ENCODE data around the gene GAS7.

The GAS7 gene

GRCh38 chr17:10082795-10083194, 115.6 kb downstream of the GAS7 start:
- DNase-seq, result no peak
- Mint-ChIP-seq H3K4me3 (no peak overlapping the region), H3K4me1 (ENCODE audit: low read depth) (peaks cover 15% of the 10 kb centered on the region), H3K36me3 (ENCODE audit: low read depth) (no peaks in the 10 kb centered on the region), H3K9me3 (peaks cover 5% of the 10 kb centered on the region), H3K27ac (no peak overlapping the region), H3K27me3 (no peaks in the 10 kb centered on the region)

- DNase-seq, result no peak
- peaks cover 15% of the 10 kb centered on the region for H3K4me1 Mint-ChIP-seq (ENCODE audit: low read depth)
- no peaks in the 10 kb centered on the region for H3K27me3 Mint-ChIP-seq
- H3K9me3 Mint-ChIP-seq, result peaks cover 11% of the 10 kb centered on the region
- peak overlapping the region; percentile 50 for H3K27ac Mint-ChIP-seq
- H3K36me3 Mint-ChIP-seq (ENCODE audit: low read depth), result no peaks in the 10 kb centered on the region
- H3K4me3 Mint-ChIP-seq, result no peak overlapping the region
These were observed 116.7 kb downstream of the GAS7 start for GRCh38 chr17:10081571-10082169.

GRCh38 chr17:10077561-10078299, 120.7 kb downstream of the GAS7 start:
- Mint-ChIP-seq H3K27me3 (no peaks in the 10 kb centered on the region), H3K27ac (no peak overlapping the region), H3K4me3 (no peak overlapping the region), H3K36me3 (ENCODE audit: low read depth) (no peaks in the 10 kb centered on the region), H3K9me3 (peaks cover 12% of the 10 kb centered on the region), H3K4me1 (ENCODE audit: low read depth) (peaks cover 14% of the 10 kb centered on the region)
- no peak for DNase-seq

- H3K9me3 Mint-ChIP-seq, result peaks cover 10% of the 10 kb centered on the region
- H3K27ac Mint-ChIP-seq, result no peak overlapping the region
- H3K4me1 Mint-ChIP-seq (ENCODE audit: low read depth), result peaks cover 4% of the 10 kb centered on the region
- no peak for DNase-seq
- H3K27me3 Mint-ChIP-seq, result peaks cover 2% of the 10 kb centered on the region
- no peak overlapping the region for H3K4me3 Mint-ChIP-seq
- no peaks in the 10 kb centered on the region for H3K36me3 Mint-ChIP-seq (ENCODE audit: low read depth)
These were observed 122.5 kb downstream of the GAS7 start for GRCh38 chr17:10075919-10076318.

- H3K4me1 Mint-ChIP-seq (ENCODE audit: low read depth), result no peaks in the 10 kb centered on the region
- H3K36me3 Mint-ChIP-seq (ENCODE audit: low read depth), result no peaks in the 10 kb centered on the region
- DNase-seq, result no peak
- no peak overlapping the region for H3K4me3 Mint-ChIP-seq
- H3K27me3 Mint-ChIP-seq, result peaks cover 5% of the 10 kb centered on the region
- no peak overlapping the region for H3K27ac Mint-ChIP-seq
- H3K9me3 Mint-ChIP-seq, result peaks cover 10% of the 10 kb centered on the region
These were observed 124.5 kb downstream of the GAS7 start for GRCh38 chr17:10073941-10074340.

- H3K27me3 Mint-ChIP-seq, result peaks cover 5% of the 10 kb centered on the region
- peaks cover 9% of the 10 kb centered on the region for H3K9me3 Mint-ChIP-seq
- no peaks in the 10 kb centered on the region for H3K4me1 Mint-ChIP-seq (ENCODE audit: low read depth)
- H3K36me3 Mint-ChIP-seq (ENCODE audit: low read depth), result no peaks in the 10 kb centered on the region
- no peak overlapping the region for H3K27ac Mint-ChIP-seq
- DNase-seq, result no peak
- H3K4me3 Mint-ChIP-seq, result no peak overlapping the region
These were observed 125.6 kb downstream of the GAS7 start for GRCh38 chr17:10072556-10073425.

GRCh38 chr17:10072086-10072485, 126.3 kb downstream of the GAS7 start:
- DNase-seq, result no peak
- no peak overlapping the region for H3K4me3 Mint-ChIP-seq
- no peaks in the 10 kb centered on the region for H3K4me1 Mint-ChIP-seq (ENCODE audit: low read depth)
- peaks cover 5% of the 10 kb centered on the region for H3K27me3 Mint-ChIP-seq
- H3K9me3 Mint-ChIP-seq, result peaks cover 5% of the 10 kb centered on the region
- no peak overlapping the region for H3K27ac Mint-ChIP-seq
- H3K36me3 Mint-ChIP-seq (ENCODE audit: low read depth), result no peaks in the 10 kb centered on the region

GRCh38 chr17:10071141-10071540, 127.3 kb downstream of the GAS7 start:
- Mint-ChIP-seq H3K27me3 (peaks cover 5% of the 10 kb centered on the region), H3K4me1 (ENCODE audit: low read depth) (no peaks in the 10 kb centered on the region), H3K36me3 (ENCODE audit: low read depth) (no peaks in the 10 kb centered on the region), H3K27ac (no peak overlapping the region), H3K9me3 (no peaks in the 10 kb centered on the region), H3K4me3 (no peak overlapping the region)
- no peak for DNase-seq

- Mint-ChIP-seq H3K4me3 (no peak overlapping the region), H3K27me3 (peaks cover 5% of the 10 kb centered on the region), H3K9me3 (peaks cover 2% of the 10 kb centered on the region), H3K27ac (no peak overlapping the region), H3K36me3 (ENCODE audit: low read depth) (no peaks in the 10 kb centered on the region), H3K4me1 (ENCODE audit: low read depth) (no peaks in the 10 kb centered on the region)
- DNase-seq, result no peak
These were observed 127.7 kb downstream of the GAS7 start for GRCh38 chr17:10070690-10071089.

GRCh38 chr17:10069301-10069700, 129.1 kb downstream of the GAS7 start:
- no peaks in the 10 kb centered on the region for H3K4me1 Mint-ChIP-seq (ENCODE audit: low read depth)
- peaks cover 5% of the 10 kb centered on the region for H3K27me3 Mint-ChIP-seq
- DNase-seq, result no peak
- H3K27ac Mint-ChIP-seq, result no peak overlapping the region
- H3K9me3 Mint-ChIP-seq, result peaks cover 9% of the 10 kb centered on the region
- no peaks in the 10 kb centered on the region for H3K36me3 Mint-ChIP-seq (ENCODE audit: low read depth)
- no peak overlapping the region for H3K4me3 Mint-ChIP-seq

- H3K27ac Mint-ChIP-seq, result no peak overlapping the region
These were observed 130.8 kb downstream of the GAS7 start for GRCh38 chr17:10067446-10068143.

GRCh38 chr17:10064536-10064935, 133.9 kb downstream of the GAS7 start:
- no peak for DNase-seq
- no peaks in the 10 kb centered on the region for H3K27me3 Mint-ChIP-seq
- peaks cover 11% of the 10 kb centered on the region for H3K9me3 Mint-ChIP-seq
- H3K27ac Mint-ChIP-seq, result no peak overlapping the region
- H3K4me1 Mint-ChIP-seq (ENCODE audit: low read depth), result peaks cover 17% of the 10 kb centered on the region
- H3K36me3 Mint-ChIP-seq (ENCODE audit: low read depth), result no peaks in the 10 kb centered on the region
- H3K4me3 Mint-ChIP-seq, result no peak overlapping the region

More at GRCh38 chr17:10067446-10068143, 130.8 kb downstream of the GAS7 start:
- H3K36me3 Mint-ChIP-seq (ENCODE audit: low read depth), result no peaks in the 10 kb centered on the region
- no peak overlapping the region for H3K4me3 Mint-ChIP-seq
- DNase-seq, result no peak
- H3K27me3 Mint-ChIP-seq, result peaks cover 5% of the 10 kb centered on the region
- H3K4me1 Mint-ChIP-seq (ENCODE audit: low read depth), result peaks cover 15% of the 10 kb centered on the region
- H3K9me3 Mint-ChIP-seq, result peaks cover 11% of the 10 kb centered on the region

GRCh38 chr17:10063730-10064241, 134.6 kb downstream of the GAS7 start:
- DNase-seq, result no peak
- H3K4me1 Mint-ChIP-seq (ENCODE audit: low read depth), result peaks cover 17% of the 10 kb centered on the region
- H3K36me3 Mint-ChIP-seq (ENCODE audit: low read depth), result no peaks in the 10 kb centered on the region
- peak overlapping the region; percentile 44 for H3K27ac Mint-ChIP-seq
- no peak overlapping the region for H3K4me3 Mint-ChIP-seq
- H3K9me3 Mint-ChIP-seq, result peaks cover 11% of the 10 kb centered on the region
- H3K27me3 Mint-ChIP-seq, result no peaks in the 10 kb centered on the region

- Mint-ChIP-seq H3K27me3 (no peaks in the 10 kb centered on the region), H3K27ac (no peak overlapping the region), H3K4me1 (ENCODE audit: low read depth) (peaks cover 17% of the 10 kb centered on the region), H3K4me3 (no peak overlapping the region), H3K9me3 (peaks cover 11% of the 10 kb centered on the region), H3K36me3 (ENCODE audit: low read depth) (no peaks in the 10 kb centered on the region)
- no peak for DNase-seq
These were observed 135.6 kb downstream of the GAS7 start for GRCh38 chr17:10062691-10063385.

Data from activated T-cell treated with anti-CD3 and anti-CD28 coated beads, Interleukin-2, amount 50 U/mL, for 24 hours (primary cell).